HL-60/S4 treated with phorbol 12-myristate 13-acetate at 8.2 ng/mL for 4 days and 3 days (cell line): ENCODE data around the gene DLX2.
"Not testable (repeated sequence)": the region's sequence is repeated elsewhere in the genome, so short reads cannot be mapped to it uniquely, and the experiment has no call there.

Source experiments
- in situ Hi-C: fragments of 300-500 bp; cut with MboI; formaldehyde crosslinking; loops from 2 replicates; pipeline ENCODE4 v1.15.0; 2022; ENCODE audit warnings: low sequenced_read_pairs

DLX2 gene

GRCh38 chr2:172060118-172060517 is 42.6 kb downstream of the DLX2 start:
- in situ Hi-C loops, result not testable (repeated sequence)

GRCh38 chr2:172058660-172059059 is 44.0 kb downstream of the DLX2 start:
- in situ Hi-C loops, result no loop called here

- in situ Hi-C loops, result no loop called here
These were observed 46.4 kb downstream of the DLX2 start for GRCh38 chr2:172056293-172056692.

GRCh38 chr2:172053486-172053885 is 49.2 kb downstream of the DLX2 start:
- in situ Hi-C loops, result no loop called here

- in situ Hi-C loops, result no loop called here
These were observed 50.4 kb downstream of the DLX2 start for GRCh38 chr2:172052000-172052983.

GRCh38 chr2:172050479-172051125 is 52.1 kb downstream of the DLX2 start:
- in situ Hi-C loops, result no loop called here

- in situ Hi-C loops, result no loop called here
These were observed 53.1 kb downstream of the DLX2 start for GRCh38 chr2:172049567-172050120.
